Measurements from ENCODE around the gene ACTRT3. TPM values are rescaled to one million over a fixed set of nuclear protein-coding genes. Genes with fewer than 3 reads are reported as not detected.

ACTRT3 gene
- total and polyA plus RNA-seq, 2 of the 13 experiments (the other 11 are each of a cell fraction or from before 2014, with no cell fraction given), result 0.42 to 0.97 TPM

DNA sequence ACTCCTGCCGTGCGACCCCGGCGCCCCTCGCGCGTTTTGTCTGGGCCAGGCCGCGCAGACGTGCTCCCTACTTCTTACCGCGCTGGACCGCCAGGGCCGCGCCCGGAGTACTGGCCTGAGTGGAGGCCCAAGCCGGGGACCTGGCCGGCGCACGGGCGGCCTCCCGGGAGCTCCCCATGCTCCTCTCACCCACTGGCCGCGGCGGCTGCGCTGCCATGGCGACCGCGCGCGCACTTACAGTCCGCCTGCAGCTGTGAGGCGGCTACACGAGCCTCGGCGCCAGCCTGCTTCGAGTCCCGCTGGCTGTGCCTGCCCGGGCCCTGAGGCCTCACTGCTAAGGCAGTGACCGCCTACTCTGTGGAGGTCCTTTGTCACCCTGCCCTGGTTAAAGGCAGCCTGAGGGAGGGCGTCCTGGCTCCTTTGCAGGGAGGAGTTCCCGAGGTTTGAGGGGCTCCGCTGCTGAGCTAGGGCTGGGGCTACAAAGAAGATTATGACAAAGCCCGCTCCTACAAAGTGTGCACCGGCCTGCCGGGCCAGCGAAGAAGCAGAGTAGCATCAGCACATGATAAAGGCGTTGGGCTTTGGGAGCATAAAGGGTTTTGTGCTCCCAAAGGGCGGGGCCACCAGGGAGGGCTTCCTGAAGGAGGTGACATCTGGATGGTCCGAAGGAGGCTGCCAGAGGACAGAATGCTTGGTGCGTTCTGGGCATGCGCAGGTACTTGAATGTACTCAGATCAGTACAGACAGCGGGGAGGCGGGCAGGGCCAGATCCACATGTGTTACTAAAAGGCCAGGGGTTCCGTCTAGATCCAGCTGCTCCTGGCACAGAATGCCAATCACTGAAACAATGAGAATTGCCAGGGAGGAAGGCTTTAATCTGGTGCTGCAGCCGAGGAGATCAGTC, 43.2 kb upstream of the ACTRT3 start, which contains the start of the genes LRRC34 and LRRIQ4 (continued):
- no peak for TF ChIP-seq MEIS2 (CRISPR knock-in tag; IDR thresholded peaks at IDR 0.05)
- TF ChIP-seq, protein P1, sequence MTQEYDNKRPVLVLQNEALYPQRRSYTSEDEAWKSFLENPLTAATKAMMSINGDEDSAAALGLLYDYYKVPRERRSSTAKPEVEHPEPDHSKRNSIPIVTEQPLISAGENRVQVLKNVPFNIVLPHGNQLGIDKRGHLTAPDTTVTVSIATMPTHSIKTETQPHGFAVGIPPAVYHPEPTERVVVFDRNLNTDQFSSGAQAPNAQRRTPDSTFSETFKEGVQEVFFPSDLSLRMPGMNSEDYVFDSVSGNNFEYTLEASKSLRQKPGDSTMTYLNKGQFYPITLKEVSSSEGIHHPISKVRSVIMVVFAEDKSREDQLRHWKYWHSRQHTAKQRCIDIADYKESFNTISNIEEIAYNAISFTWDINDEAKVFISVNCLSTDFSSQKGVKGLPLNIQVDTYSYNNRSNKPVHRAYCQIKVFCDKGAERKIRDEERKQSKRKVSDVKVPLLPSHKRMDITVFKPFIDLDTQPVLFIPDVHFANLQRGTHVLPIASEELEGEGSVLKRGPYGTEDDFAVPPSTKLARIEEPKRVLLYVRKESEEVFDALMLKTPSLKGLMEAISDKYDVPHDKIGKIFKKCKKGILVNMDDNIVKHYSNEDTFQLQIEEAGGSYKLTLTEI (CRISPR knock-in tag; conservative IDR thresholded peaks at IDR 0.05), result no peak
- TF ChIP-seq, protein P2, sequence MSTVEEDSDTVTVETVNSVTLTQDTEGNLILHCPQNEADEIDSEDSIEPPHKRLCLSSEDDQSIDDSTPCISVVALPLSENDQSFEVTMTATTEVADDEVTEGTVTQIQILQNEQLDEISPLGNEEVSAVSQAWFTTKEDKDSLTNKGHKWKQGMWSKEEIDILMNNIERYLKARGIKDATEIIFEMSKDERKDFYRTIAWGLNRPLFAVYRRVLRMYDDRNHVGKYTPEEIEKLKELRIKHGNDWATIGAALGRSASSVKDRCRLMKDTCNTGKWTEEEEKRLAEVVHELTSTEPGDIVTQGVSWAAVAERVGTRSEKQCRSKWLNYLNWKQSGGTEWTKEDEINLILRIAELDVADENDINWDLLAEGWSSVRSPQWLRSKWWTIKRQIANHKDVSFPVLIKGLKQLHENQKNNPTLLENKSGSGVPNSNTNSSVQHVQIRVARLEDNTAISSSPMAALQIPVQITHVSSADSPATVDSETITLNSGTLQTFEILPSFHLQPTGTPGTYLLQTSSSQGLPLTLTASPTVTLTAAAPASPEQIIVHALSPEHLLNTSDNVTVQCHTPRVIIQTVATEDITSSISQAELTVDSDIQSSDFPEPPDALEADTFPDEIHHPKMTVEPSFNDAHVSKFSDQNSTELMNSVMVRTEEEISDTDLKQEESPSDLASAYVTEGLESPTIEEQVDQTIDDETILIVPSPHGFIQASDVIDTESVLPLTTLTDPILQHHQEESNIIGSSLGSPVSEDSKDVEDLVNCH (CRISPR knock-in tag; IDR thresholded peaks at IDR 0.05), result no peak
- TF ChIP-seq, protein P3, sequence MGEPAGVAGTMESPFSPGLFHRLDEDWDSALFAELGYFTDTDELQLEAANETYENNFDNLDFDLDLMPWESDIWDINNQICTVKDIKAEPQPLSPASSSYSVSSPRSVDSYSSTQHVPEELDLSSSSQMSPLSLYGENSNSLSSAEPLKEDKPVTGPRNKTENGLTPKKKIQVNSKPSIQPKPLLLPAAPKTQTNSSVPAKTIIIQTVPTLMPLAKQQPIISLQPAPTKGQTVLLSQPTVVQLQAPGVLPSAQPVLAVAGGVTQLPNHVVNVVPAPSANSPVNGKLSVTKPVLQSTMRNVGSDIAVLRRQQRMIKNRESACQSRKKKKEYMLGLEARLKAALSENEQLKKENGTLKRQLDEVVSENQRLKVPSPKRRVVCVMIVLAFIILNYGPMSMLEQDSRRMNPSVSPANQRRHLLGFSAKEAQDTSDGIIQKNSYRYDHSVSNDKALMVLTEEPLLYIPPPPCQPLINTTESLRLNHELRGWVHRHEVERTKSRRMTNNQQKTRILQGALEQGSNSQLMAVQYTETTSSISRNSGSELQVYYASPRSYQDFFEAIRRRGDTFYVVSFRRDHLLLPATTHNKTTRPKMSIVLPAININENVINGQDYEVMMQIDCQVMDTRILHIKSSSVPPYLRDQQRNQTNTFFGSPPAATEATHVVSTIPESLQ (CRISPR knock-in tag; conservative IDR thresholded peaks at IDR 0.05), result no peak
